ENCODE data around the gene PDCD2L.

PDCD2L gene

GRCh38 chr19:34474233-34474989 lies 70.2 kb downstream of the PDCD2L start:
- no peak for DNase-seq

- DNase-seq, result peak; percentile 68
Measured at GRCh38 chr19:34475026-34475974, 71.1 kb downstream of the PDCD2L start.

Data from SIG-M5 (cell line).